HG03095 (cell line): ENCODE results near the gene MBOAT2.

Source experiments
- ATAC-seq: cut with Tn5 transposase; IDR thresholded peaks from one replicate; pipeline ENCODE4 v1.9.1; 2021; ENCODE audit warnings: moderate library complexity; ENCODE audit not compliant: unreplicated experiment

Gene MBOAT2

DNA sequence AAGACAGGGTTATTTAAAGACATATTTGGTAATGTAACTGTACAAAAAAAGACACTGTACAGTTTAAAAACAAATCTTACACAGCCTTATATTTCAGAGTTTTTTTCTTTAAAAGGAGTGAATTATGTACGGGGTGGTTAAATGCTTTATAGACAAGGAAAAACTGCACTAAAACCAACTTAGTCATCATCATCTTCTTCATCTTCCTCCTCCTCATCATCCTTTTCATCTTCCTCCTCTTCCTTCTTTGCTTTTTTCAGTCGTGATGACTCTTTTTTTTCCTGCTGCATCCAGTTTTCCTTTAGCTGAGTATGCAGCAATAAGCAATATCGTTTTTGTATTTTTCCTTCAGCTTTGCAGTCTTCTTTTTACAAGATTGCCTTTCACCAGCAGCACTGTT, 14.6 kb upstream of the MBOAT2 start:
- ATAC-seq = no peak

DNA sequence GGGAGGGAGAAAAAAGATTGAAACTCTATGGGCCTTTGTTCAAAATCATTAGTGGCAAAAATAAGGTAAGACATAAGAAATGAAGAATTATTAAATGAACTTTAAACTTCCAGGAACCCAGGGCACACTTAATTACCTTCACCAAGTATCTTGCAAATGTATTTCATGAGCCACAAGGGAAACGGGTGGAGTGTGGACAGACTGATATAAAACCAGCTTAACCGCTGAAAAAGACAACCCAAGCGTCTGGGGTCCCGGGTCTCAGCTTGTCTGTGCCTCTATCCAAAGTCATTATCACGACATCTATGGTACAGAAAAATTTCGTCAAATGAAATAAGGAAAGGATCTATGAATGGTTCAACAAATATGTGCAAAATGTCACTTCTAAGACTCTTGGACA, 13.9 kb upstream of the MBOAT2 start:
- ATAC-seq = no peak

DNA sequence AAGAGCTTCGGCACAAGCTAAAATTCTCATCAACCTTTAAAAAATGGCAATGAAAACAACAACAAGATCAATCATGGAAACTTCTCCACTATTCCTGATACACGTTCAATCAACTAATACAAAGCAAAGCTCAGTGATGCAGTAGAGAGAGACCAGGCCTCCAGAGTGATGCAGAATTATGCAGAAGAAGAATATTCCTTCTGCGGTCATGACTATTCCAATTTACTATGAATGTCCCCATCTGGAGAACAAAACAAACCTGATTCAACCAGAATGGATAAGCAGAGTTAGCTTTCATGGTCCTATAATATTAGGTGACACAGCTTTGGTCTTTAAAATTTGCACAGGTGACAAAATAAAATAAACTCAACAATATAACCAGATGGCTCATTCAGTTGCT, 12.5 kb upstream of the MBOAT2 start:
- ATAC-seq = no peak

DNA sequence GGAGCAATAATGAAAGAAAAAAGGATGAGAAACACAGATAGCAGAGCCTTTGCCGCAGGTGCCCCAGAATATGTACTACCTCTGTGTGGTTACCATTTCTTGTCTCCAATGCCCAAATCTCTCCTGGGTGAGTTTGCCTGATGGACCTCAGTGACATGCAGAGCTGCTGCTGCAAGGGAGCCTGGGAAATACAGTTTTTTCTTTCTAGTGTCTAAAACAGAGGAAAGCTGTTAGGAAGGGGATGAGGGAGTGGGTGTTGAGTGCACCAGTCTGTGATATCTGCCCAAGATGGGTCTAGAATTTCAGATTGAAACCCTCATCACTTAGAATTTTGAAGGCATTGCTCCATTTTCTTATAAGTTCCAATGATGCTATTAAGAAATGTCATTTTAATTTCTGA, 9.9 kb upstream of the MBOAT2 start:
- ATAC-seq = no peak

DNA sequence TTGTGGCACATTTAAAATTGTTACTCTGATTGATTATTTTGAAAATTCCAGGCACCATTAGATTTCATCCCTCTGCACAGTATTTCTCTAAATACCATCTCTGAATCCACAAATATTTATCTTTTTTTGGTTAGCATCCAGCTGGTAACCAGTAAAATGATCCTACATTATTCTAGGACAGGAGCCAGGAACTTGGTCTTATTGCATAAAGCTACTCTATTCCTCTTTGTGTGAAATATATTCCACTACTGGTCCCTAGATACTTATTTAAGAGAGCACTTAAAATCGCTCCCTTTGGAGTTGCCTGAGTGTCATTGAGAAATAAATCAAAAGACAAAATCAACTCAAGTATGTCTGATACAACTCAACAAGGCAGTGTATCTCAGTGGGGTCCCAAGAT, 7.4 kb upstream of the MBOAT2 start:
- ATAC-seq = no peak

DNA sequence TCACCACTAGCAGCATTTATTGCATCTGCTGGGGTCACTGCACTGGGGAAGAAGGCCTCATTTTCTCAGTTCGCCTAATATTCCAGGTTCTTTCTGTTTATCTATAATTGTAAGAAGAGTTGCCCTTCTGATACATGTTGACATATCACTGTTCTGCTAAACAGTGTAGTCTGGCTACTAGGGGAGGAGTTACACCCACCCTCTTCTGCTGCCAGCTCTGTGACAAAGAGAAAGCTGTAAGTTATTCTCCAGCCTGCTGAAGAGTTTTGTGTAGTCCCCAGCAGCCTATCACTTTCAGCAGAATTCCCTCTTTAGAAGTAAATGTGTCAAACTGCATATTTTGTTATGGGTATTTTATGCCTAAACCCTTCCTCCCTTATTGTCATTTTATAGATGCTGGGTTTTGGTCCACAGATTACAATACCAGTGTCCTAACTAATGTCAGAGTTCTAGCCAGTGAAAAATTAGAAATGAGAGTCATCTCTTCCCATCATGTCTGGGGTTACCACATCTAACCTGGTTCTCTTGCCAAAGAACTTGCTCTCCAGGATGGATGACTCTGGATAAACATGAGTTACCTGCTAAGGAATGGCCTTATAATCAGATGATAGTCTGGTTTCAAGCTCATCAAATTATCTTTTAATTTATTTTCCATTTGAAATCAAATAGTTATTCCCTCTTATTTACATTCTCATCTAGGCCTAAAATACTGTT, 5.6 kb upstream of the MBOAT2 start:
- ATAC-seq = no peak

DNA sequence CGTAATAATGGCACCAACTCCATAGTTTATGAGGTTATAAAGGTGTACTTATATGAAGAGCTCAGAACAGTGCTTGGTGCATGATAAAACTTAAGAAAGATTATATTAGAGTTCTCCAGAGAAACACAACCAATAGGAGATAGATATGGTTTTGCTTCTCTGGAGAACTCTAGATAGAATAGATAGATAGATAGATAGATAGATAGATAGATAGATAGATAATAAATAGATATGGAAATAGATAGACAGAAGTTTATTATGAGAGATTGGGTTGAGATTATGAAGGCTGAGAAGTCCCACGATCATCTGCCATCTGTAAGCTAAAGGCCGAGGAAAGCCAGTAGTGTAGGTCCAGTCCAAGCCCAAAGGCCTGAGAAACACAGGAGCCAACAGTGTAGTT, 2.9 kb upstream of the MBOAT2 start:
- no peak for ATAC-seq

DNA sequence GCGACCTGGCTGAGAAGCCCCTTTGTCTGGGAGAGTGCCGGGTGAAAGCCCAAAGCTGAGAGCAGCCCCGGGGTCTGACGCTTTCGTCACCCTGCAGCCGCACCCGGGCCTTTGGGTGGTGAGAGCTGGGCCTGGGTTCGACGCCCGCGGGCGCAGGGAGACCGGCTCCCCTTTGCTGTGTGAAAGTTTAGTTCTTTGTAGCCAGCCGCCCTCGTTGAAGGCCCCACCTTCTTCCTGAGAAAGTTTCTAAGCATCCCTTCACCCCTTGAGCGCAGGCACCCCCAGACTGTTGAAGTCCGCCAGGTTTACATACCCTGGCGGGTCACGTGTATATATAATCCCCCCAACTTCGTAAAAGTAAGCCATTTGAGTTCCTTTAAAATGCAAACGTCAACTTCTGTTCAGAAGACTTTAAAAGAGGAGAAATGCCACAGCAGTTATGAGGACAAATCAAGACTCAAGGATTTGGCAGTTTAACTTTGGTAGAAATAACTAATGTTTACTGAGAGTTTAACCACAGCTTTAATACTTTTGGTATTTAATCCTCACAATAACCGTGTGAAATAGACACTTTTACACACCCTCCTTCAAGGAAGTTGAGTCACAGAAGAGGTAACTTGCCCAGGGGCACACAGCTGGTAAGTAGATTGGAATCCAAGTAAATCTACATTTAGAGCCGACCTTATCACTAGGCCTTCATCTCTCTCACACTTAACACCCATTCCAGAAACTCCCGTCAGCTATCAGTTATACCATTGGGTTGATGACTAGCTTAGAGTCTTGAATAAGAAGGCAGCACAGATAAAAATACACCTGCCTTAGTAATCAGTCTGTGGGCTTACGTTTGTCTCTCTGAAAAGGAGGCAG, 1.1 kb upstream of the MBOAT2 start:
- ATAC-seq = no peak

DNA sequence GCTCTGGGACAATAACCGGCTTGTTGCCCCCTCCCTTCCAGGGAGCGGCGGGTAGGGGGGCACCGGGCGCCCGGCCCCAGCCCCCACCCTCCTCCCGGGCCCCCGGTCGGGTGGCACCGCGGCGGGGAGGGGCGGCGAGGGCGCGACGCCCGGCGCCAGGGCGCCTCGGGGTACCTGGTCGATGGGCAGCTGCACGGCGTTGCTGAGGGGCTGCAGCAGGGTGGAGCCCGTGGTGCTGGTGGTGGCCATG, 193 bp downstream of the MBOAT2 start:
- ATAC-seq = no peak

DNA sequence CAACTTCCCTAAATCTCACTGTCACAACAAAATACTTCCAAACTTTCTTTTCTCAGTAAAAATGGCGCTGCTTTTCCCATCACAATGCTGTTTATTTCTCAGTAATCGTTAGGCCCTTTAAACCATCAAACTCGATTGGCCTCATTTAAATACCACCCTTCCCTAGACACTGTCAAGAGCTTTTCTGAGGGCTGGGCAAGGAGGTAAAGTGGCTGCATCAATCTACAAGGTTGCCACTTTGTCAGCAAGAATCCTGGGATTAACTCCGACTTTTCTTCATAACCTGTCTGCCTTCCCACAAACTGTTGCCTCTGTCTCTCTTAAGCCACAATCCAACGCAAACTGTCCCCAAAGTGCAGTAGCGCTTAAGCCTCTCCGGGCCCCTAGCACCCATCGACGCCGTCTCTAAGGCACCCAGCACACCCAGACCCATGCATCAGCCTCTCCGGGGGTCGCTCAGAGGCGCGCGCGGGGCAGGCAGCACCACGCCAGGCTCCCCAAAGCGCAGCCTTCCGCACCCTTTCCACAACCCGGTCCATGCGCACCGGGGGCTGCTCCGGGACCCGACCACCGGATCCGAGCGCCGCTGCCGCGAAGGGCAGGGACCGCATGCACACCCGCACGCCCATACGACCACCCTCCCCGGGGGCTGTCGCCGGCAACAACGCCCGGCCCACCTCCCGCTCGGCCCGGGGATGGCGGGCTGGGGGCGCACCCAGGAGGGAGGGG, 683 bp downstream of the MBOAT2 start:
- peak; percentile 4 for ATAC-seq

DNA sequence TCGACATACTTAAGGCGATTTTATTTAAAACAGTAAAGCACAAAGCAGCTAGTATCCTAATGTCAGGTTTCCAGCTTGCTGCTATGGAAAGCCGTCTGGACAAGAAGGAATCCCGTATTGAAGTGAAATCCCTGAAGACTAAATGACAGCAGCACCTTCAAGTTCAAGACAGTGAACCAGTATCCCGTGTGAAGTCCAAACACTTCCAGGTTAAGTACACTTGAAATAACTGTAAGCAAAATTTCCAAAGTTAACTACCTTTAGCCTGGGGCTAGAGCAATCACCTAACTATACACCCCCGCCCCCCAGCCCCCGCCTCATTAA, 1.2 kb downstream of the MBOAT2 start:
- ATAC-seq = no peak

DNA sequence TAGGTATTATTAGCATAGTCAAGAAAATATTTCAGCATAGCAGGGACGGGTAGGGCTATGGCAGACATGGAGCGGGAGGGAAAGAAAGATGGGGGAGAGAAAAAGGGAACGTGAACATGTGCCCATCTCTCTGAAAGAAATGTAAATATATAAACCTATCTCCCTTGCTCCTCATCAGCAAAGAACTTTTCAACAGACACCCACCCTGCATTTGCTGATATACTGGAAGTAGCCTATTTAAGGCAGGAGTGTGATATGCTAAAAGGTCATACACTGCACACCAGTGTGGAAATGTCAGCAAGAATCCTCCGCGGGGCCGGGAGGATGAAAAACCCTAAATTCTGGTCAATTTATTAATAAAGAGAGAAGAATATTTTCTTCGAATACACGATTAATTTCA, 1.7 kb downstream of the MBOAT2 start:
- ATAC-seq = no peak

DNA sequence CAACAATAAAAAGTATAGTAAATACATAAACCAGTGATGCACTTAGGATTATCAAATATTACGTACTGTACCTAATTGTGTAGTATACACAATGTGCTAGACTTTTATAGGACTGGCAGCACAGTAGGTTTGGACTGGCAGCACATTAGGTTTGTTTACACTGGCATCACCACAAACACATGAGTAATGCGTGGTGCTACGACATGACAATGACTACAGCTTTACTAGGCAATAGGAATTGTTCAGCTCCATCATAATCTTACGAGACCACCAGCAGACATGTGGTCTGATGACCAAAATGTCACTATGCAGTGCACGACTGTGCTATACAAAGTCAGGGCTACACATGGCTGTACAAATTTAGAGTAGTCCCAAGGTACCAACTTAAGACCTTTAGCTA, 2.3 kb downstream of the MBOAT2 start:
- no peak for ATAC-seq

DNA sequence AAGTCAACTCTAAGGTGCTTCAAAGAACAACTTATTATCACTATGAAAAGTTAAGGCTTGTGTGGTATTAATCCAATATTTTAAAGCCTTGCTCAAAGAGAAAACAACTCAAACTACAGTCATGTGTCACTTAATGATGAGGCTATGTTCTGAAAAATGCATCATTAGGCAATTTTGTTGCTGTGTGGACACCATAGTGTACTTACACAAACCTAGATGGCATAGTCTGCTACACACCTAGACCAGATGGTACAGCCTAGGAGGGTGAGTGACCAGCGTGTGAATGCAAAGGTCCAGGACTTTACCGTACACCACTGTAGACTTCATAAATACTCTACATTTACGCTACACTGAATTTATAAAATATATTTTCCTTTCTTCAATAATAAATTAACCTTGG, 3.0 kb downstream of the MBOAT2 start:
- no peak for ATAC-seq

DNA sequence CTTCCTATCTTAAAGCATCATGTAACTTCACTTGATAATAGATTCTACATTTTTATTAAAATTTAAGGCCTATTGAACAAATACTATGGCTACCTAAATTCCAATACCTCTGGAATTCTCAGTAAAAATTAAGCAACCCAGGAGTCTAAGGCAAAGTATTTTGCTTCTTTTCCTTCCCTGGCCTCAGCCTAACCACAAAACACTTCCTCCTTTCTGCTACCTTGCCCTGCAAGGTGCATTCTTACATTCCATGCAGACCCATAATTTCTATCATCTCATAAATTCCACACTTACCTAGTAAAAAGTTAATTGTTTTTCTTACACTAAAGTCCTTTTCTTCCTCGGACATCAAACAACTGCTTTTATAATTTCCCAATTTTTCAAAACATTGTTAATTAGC, 3.7 kb downstream of the MBOAT2 start:
- ATAC-seq = no peak

DNA sequence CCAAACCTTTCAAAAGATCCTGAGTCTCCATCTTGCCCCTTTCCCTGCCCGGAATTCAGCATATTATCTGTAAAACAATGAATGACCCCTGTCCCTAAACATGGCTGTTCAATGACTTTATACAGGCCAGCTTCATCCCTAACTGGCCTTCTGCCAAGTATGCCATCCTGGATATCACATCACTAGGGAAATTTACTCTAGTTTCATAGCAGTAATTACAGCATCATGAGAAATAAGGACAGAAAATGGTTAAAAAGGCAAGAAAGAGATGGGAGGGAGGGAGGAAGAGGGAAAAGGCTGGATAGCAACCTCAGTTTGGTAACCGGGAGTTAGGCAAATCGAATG, 4.4 kb downstream of the MBOAT2 start:
- no peak for ATAC-seq

DNA sequence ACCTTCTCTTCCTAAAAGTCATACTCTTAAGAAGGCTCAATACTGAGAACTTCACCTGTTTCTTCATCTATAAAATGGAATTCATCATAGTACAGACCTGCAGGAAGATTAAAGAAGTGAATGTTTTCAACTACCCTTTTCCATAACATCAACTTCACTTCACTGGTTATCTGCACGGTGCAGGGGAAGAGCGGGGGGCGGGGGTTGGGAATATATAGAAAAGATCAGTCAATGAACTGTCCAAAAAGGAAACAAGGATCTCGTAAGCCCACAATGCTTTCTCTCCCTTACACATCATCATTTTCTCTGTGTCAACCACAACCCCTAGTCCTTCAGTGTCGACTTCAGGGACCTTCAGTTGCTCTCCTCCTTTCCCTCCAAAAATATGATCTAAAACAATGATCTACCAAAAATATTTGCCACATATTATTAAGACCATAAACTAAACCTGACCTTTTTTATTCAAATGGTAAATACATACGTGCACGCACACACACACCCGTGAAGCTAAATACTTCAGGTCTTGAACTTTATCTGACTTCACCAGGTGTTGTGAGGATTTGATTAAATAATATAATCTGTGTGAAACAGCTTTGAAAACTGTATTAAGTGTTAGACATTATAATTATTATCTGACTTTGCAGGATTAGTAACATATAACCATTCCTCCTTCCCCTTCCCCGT, 4.9 kb downstream of the MBOAT2 start:
- ATAC-seq = no peak

DNA sequence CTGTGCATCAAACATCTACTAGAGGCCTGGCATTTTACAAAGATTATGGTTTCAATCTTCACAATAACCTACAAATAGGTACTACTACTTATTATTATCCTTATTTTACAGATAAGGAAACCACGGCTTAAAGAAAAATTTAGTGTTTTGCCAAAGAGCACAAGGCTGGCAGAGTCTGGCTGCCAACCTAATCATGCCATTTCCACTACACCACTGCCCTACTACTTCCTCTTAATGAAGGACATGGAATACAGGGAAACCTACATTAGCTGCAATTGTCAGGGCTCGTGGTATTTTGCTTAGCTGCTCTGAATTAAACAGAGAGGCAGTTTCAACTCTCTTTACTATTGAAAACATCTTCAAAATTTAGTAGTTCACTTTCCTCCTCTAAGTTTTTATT, 5.9 kb downstream of the MBOAT2 start:
- ATAC-seq = no peak

DNA sequence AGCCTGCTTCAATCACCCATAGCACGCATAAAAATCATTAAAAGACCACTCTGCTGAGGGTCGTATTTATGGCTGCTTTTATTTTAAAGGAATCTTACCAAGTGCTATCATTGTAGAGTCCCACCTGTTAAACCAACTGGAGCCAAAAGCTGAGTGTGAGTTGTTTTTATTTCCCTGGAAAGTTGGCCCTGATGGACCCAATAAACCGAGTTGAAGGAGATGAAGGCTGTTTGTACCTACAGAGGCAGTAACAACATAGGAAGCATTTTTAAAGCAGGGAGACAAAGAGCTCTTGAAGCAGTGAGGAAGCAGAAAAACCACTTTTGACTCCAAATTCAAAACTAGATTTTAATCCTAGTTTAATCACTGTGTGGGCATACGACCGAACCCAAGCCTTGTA, 6.4 kb downstream of the MBOAT2 start:
- ATAC-seq = no peak

DNA sequence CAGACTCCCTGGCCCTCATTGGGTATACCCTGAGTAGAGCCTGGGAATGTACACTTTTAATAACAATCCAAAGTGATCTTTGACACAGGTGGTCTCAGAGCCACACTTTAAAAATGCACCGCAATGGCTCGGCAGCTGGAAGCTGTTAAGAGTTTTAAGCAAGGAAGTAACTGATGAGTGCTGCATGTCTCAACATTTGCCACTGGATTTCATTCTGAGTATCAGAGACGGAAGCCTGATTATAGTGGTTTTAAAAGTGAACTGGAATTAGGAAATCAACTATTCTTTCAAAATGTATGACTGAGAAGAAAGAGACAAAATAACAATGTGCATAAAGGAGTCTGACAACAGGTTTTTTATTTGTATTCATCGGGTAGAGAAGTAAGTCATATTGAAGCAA, 7.5 kb downstream of the MBOAT2 start:
- ATAC-seq = no peak

DNA sequence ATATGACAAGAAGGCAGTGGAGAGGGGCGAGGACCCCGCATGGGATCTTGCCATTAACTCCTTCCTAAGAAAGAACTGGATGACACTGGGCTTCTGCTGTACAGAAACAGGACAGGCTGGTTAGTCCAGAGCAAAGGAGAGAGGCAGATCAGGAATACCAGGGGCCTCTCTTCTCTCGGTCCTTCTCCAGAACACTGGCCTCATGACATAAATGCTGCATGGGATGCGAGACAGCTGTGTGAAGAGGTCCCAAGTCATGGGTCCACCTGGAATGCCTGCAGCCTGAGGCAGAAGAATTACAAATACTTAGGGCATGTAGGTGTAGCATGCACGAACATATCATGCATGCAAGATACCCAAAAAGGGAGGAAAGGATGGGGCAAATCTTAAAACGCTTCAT, 9.1 kb downstream of the MBOAT2 start:
- ATAC-seq = no peak

DNA sequence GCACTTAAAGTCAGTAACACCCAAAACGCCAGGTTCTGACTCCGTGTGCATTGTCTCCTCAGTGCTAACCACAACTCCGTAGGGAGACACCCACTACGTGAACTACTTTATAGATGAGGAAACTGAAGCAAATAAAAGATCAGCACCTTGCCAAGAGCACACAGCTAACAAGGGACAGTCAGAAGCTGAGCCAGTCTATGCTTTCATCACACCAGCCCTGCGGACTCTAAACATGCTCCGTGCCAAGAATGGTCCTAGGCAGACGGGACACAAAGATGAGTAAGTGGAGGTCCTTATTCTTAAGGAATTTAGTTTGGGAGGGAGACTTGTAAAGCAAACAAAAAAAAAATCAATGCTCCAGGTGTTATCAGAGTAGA, 9.6 kb downstream of the MBOAT2 start:
- ATAC-seq = no peak
